OCI-LY7 (cell line): ENCODE measurements around the gene LMAN2L. TPM values are rescaled to one million over a fixed set of nuclear protein-coding genes. Genes with fewer than 3 reads are reported as not detected.

ENCODE experiments used
- BruUV-seq: library from RNA; stranded (reverse); fragments of 400-500 nt; replicated peaks from 2 replicates; lab custom pipeline; 2021; lab: Mats Ljungman, UMichigan
- CTCF ChIA-PET: fragments of 300-600 bp; sonication (Branson Sonifier 250); formaldehyde crosslinking; loops from one replicate; lab custom pipeline; 2022; ENCODE audit warnings: antibody characterized with exemption; ENCODE audit not compliant: unreplicated experiment; lab: Charles Lee
- POLR2A ChIA-PET: fragments of 300-600 bp; sonication (Branson Sonifier 250); formaldehyde crosslinking; loops from one replicate; lab custom pipeline; 2022; ENCODE audit warnings: antibody characterized with exemption; lab: Charles Lee
- DNase-seq: peaks from one replicate; pipeline ENCODE4 v3.0.0-alpha.2; 2015; ENCODE audit warnings: low spot score
- H2AFZ ChIP-seq: fragments of 200-600 bp; sonication (generic), shearing (Covaris generic); 2 replicates; pipeline ENCODE4 v1.6.1; 2014; ENCODE audit warnings: mild to moderate bottlenecking, antibody characterized with exemption, low read length, moderate library complexity
- H3K27ac ChIP-seq: fragments of 200-600 bp; sonication (generic); 2 replicates; pipeline ENCODE4 v1.5.1; 2014; ENCODE audit warnings: mixed run types, low read depth, mild to moderate bottlenecking, moderate library complexity, low read length, inconsistent platforms; ENCODE audit not compliant: poor library complexity, severe bottlenecking
- H3K36me3 ChIP-seq: fragments of 200-600 bp; sonication (generic); 2 replicates; pipeline ENCODE4 v1.6.1; 2014; ENCODE audit warnings: mild to moderate bottlenecking, antibody characterized with exemption, low read length, moderate library complexity, mixed read lengths; ENCODE audit not compliant: insufficient read depth
- H3K4me1 ChIP-seq: fragments of 200-600 bp; sonication (generic); 2 replicates; pipeline ENCODE4 v1.5.1; 2014; ENCODE audit warnings: mild to moderate bottlenecking, low read length; ENCODE audit not compliant: insufficient read depth, poor library complexity, severe bottlenecking
- H3K4me2 ChIP-seq: fragments of 200-600 bp; sonication (generic); 2 replicates; pipeline ENCODE4 v1.6.1; 2014; ENCODE audit warnings: mild to moderate bottlenecking, low read length
- H3K4me3 ChIP-seq: fragments of 200-600 bp; sonication (generic); 2 replicates; pipeline ENCODE4 v1.5.1; 2014; ENCODE audit warnings: mild to moderate bottlenecking, low read depth, low read length; ENCODE audit not compliant: poor library complexity, severe bottlenecking
- H3K79me2 ChIP-seq: fragments of 200-600 bp; sonication (generic); 2 replicates; pipeline ENCODE4 v1.6.1; 2016; ENCODE audit warnings: low read depth, mild to moderate bottlenecking, low read length, moderate library complexity, mixed read lengths; ENCODE audit not compliant: insufficient read depth
- H3K9me2 ChIP-seq: fragments of 200-600 bp; sonication (generic); 2 replicates; pipeline ENCODE4 v1.6.1; 2016; ENCODE audit warnings: mild to moderate bottlenecking, low read length, mixed read lengths; ENCODE audit not compliant: insufficient read depth
- H3K9me3 ChIP-seq: fragments of 200-600 bp; sonication (generic); 2 replicates; pipeline ENCODE4 v1.6.1; 2014; ENCODE audit warnings: mild to moderate bottlenecking, mixed run types, low read length, mixed read lengths
- H4K20me1 ChIP-seq: fragments of 200-600 bp; sonication (generic); 2 replicates; pipeline ENCODE4 v1.6.1; 2014; ENCODE audit warnings: mild to moderate bottlenecking, antibody characterized with exemption, low read length, moderate library complexity, mixed read lengths; ENCODE audit not compliant: insufficient read depth
- EZH2phosphoT487 ChIP-seq: fragments of 200-600 bp; sonication (generic); IDR thresholded peaks from 2 replicates; pipeline ENCODE4 v1.6.1; 2018; ENCODE audit warnings: low read depth, borderline replicate concordance, mild to moderate bottlenecking, mixed run types, antibody characterized with exemption, low read length, moderate library complexity, mixed read lengths
- intact Hi-C: fragments of 100-400 bp; cut with micrococcal nuclease; formaldehyde crosslinking; loops from one replicate; pipeline ENCODE4 v1.10.0; 2022; ENCODE audit not compliant: unreplicated experiment
- total RNA-seq, 2 experiments: library from RNA; depleted of rRNA in 1 of 2; stranded (reverse); fragments of >200 nt in 1 of 2; shearing (Covaris generic) in 1 of 2; gene quantifications; 2 replicates each; pipeline ENCODE4 v1.2.3, GENCODE V29; 2014 to 2022
- TF ChIP-seq, protein P1 (sequence below): fragments of 200-600 bp; sonication (generic); conservative IDR thresholded peaks from 2 replicates; pipeline ENCODE4 v1.5.1; 2014; ENCODE audit warnings: mild to moderate bottlenecking, antibody characterized with exemption, low read length, moderate library complexity, mixed read lengths

LMAN2L gene
- total RNA-seq, 2 experiments from 2014 or later: 11.3 to 12.9 TPM

DNA sequence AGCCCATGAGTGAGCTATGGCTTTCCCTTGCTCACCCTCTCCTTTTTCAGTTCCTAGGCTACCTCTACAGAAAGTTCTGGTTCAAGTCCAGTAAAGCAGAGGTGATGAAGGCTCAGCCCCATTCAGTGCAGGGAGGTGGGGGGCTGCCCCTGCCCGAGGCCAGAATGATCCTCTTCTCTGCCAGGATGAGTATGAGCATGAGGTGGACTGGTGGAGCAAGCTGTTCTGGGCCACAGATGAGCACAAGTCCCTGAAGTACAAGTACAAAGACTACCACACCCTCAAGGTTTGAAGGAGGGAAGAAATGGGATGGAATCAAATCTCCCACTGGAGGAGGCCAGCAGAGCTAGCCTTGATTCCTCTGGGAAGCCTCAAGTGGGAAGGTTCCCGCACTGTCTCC is 42.4 kb downstream of the LMAN2L start:
- no peak overlapping the region for H2AFZ ChIP-seq
- CTCF ChIA-PET: no interaction called here
- intact Hi-C loops: no loop called here
- no peaks in the 10 kb centered on the region for H4K20me1 ChIP-seq
- no peak overlapping the region for H3K4me2 ChIP-seq
- TF ChIP-seq, protein P1, sequence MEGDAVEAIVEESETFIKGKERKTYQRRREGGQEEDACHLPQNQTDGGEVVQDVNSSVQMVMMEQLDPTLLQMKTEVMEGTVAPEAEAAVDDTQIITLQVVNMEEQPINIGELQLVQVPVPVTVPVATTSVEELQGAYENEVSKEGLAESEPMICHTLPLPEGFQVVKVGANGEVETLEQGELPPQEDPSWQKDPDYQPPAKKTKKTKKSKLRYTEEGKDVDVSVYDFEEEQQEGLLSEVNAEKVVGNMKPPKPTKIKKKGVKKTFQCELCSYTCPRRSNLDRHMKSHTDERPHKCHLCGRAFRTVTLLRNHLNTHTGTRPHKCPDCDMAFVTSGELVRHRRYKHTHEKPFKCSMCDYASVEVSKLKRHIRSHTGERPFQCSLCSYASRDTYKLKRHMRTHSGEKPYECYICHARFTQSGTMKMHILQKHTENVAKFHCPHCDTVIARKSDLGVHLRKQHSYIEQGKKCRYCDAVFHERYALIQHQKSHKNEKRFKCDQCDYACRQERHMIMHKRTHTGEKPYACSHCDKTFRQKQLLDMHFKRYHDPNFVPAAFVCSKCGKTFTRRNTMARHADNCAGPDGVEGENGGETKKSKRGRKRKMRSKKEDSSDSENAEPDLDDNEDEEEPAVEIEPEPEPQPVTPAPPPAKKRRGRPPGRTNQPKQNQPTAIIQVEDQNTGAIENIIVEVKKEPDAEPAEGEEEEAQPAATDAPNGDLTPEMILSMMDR: no peak
- TF ChIP-seq EZH2phosphoT487: no peak
- H3K9me3 ChIP-seq: no peaks in the 10 kb centered on the region
- H3K4me3 ChIP-seq: no peak overlapping the region
- DNase-seq: no peak
- BruUV-seq: no TSS peak
- H3K79me2 ChIP-seq: no peaks in the 10 kb centered on the region
- H3K9me2 ChIP-seq: no peaks in the 10 kb centered on the region
- H3K4me1 ChIP-seq: no peaks in the 10 kb centered on the region
- no peaks in the 10 kb centered on the region for H3K36me3 ChIP-seq
- POLR2A ChIA-PET: no interaction called here
- H3K27ac ChIP-seq: no peak overlapping the region

DNA sequence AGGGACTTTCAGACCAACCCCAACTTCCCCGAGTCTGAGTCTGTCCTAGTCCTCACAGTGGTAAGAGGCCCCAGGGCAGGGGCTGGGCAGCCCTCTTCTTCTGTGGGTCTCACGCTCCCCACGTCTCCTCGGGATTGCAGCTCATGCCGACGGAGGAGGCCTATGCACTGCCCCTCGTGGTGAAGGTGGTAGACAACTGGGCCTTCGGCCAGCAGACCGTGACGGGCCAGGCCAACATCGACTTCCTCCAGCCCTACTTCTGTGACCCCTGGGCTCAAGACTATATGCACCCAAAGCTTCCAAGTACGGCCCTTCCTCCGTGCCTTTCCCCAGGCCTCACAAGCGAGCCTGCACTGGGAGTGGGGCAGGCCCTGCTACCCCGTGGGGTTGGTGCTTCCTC is 44.3 kb downstream of the LMAN2L start:
- Histone ChIP-seq H3K9me2 (no peaks in the 10 kb centered on the region), H3K79me2 (no peaks in the 10 kb centered on the region), H3K4me2 (no peak overlapping the region), H4K20me1 (no peaks in the 10 kb centered on the region), H2AFZ (no peak overlapping the region), H3K27ac (no peak overlapping the region), H3K9me3 (no peaks in the 10 kb centered on the region), H3K36me3 (no peaks in the 10 kb centered on the region), H3K4me1 (no peaks in the 10 kb centered on the region), H3K4me3 (no peak overlapping the region)
- no TSS peak for BruUV-seq
- peak; percentile 13 for DNase-seq
- POLR2A ChIA-PET: no interaction called here
- CTCF ChIA-PET: no interaction called here
- intact Hi-C loops: no loop called here
- TF ChIP-seq EZH2phosphoT487: no peak
- TF ChIP-seq, protein P1: no peak

DNA sequence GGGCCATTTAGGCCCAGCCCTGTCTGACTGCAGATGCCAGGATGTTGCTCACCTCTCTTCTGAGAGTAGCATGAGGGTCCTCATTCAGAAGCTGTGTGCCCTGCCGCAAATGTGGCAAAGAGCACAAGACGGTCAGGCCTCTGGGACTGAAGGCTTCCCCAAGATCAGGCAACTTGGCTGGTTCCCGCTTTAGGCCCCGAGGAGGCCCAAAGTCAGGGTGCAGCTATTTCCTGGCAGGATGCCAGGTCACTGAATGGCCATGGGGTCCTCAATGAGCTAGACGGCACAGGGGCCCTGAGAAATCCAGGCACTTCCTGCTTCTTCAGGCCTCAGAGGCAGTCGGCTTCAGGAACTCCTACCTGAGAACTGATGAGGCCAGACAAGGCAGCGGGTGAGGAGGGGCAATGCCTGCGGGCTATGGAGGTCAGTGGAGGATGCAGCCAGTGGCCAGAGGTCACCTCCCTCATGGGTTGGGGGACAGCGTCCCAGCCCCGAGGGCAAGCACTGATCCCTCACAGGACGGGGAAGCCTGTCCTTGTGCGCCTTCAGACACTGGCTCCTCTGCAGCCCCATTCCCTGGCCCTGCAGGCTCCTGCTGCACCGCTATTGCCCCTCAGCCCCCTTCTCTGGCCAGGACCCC is 44.9 kb downstream of the LMAN2L start:
- no peaks in the 10 kb centered on the region for H4K20me1 ChIP-seq
- no peaks in the 10 kb centered on the region for H3K9me2 ChIP-seq
- no peak for DNase-seq
- intact Hi-C loops: no loop called here
- no TSS peak for BruUV-seq
- POLR2A ChIA-PET: no interaction called here
- no peaks in the 10 kb centered on the region for H3K36me3 ChIP-seq
- H2AFZ ChIP-seq: no peak overlapping the region
- no peaks in the 10 kb centered on the region for H3K79me2 ChIP-seq
- TF ChIP-seq EZH2phosphoT487: no peak
- TF ChIP-seq, protein P1: no peak
- H3K4me1 ChIP-seq: no peaks in the 10 kb centered on the region
- CTCF ChIA-PET: no interaction called here
- H3K4me3 ChIP-seq: no peak overlapping the region
- H3K4me2 ChIP-seq: no peak overlapping the region
- no peaks in the 10 kb centered on the region for H3K9me3 ChIP-seq
- H3K27ac ChIP-seq: no peak overlapping the region
